NCI-H460 (cell line): Measurements from ENCODE around the gene BNC2. TPM values are rescaled to one million over a fixed set of nuclear protein-coding genes. Genes with fewer than 3 reads are reported as not detected.

Experiments used
- DNase-seq: peaks from one replicate; pipeline ENCODE4 v3.0.0-alpha.2; 2016; ENCODE audit warnings: low read depth; ENCODE audit errors: extremely low read depth
- total RNA-seq: library from RNA; depleted of rRNA; stranded (reverse); fragments of >200 nt; shearing (Covaris generic); gene quantifications from 2 replicates; pipeline ENCODE4 v1.2.3, GENCODE V29; 2014

BNC2 gene
- total RNA-seq, 1 experiment from 2014 or later = 5.7 TPM

GRCh38 chr9:16396389-16396788, 474.1 kb downstream of the BNC2 start:
- no peak for DNase-seq

GRCh38 chr9:16391369-16391768, 479.1 kb downstream of the BNC2 start:
- no peak for DNase-seq

GRCh38 chr9:16387382-16387781, 483.1 kb downstream of the BNC2 start:
- DNase-seq = no peak

- no peak for DNase-seq
Observed at GRCh38 chr9:16386827-16387077, 483.7 kb downstream of the BNC2 start.

- DNase-seq = no peak
Observed at GRCh38 chr9:16386007-16386826, 484.3 kb downstream of the BNC2 start.

- no peak for DNase-seq
Observed at GRCh38 chr9:16385590-16385989, 484.9 kb downstream of the BNC2 start.

- DNase-seq = no peak
Observed at GRCh38 chr9:16384993-16385392, 485.5 kb downstream of the BNC2 start.

GRCh38 chr9:16377311-16377710, 493.2 kb downstream of the BNC2 start:
- DNase-seq = no peak

GRCh38 chr9:16371306-16371705, 499.2 kb downstream of the BNC2 start:
- DNase-seq = no peak

- no peak for DNase-seq
Observed at GRCh38 chr9:16370647-16371046, 499.8 kb downstream of the BNC2 start.

GRCh38 chr9:16369427-16369826, 501.0 kb downstream of the BNC2 start:
- DNase-seq = no peak

- DNase-seq = no peak
Observed at GRCh38 chr9:16368237-16369087, 502.0 kb downstream of the BNC2 start.

- no peak for DNase-seq
Observed at GRCh38 chr9:16367605-16368231, 502.8 kb downstream of the BNC2 start.

- DNase-seq = no peak
Observed at GRCh38 chr9:16364347-16364746, 506.1 kb downstream of the BNC2 start.

- no peak for DNase-seq
Observed at GRCh38 chr9:16363916-16364315, 506.6 kb downstream of the BNC2 start.

- DNase-seq = no peak
Observed at GRCh38 chr9:16363073-16363781, 507.2 kb downstream of the BNC2 start.

GRCh38 chr9:16361939-16362338, 508.5 kb downstream of the BNC2 start:
- DNase-seq = no peak

GRCh38 chr9:16361118-16361517, 509.4 kb downstream of the BNC2 start:
- DNase-seq = no peak

- DNase-seq = no peak
Observed at GRCh38 chr9:16360247-16360646, 510.2 kb downstream of the BNC2 start.
